ENCODE data around the gene MILR1.
"Not testable (repeated sequence)": the region's sequence is repeated elsewhere in the genome, so short reads cannot be mapped to it uniquely, and the experiment has no call there.

The MILR1 gene

GRCh38 chr17:64477849-64478248, 28.9 kb downstream of the MILR1 start:
- DNase-seq = no peak

- no peak for DNase-seq
These were observed 32.0 kb downstream of the MILR1 start for GRCh38 chr17:64480951-64481350.

- DNase-seq = no peak
These were observed 35.5 kb downstream of the MILR1 start for GRCh38 chr17:64484380-64484779.

GRCh38 chr17:64488301-64488700, 39.4 kb downstream of the MILR1 start:
- DNase-seq = no peak

- no peak for DNase-seq
These were observed 42.3 kb downstream of the MILR1 start for GRCh38 chr17:64491034-64491860.

- no peak for DNase-seq
These were observed 43.1 kb downstream of the MILR1 start for GRCh38 chr17:64491994-64492393.

- no peak for DNase-seq
These were observed 43.7 kb downstream of the MILR1 start for GRCh38 chr17:64492481-64493109.

- no peak for DNase-seq
These were observed 45.2 kb downstream of the MILR1 start for GRCh38 chr17:64494121-64494520.

- DNase-seq = not testable (repeated sequence)
These were observed 46.4 kb downstream of the MILR1 start for GRCh38 chr17:64495300-64495699.

- DNase-seq = no peak
These were observed 47.5 kb downstream of the MILR1 start for GRCh38 chr17:64496348-64496785.

- peak; percentile 93 for DNase-seq
These were observed 48.1 kb downstream of the MILR1 start, which contains the start of gene POLG2 for GRCh38 chr17:64496786-64497564. Gene POLG2, minus strand, starts transcription at chr17:64497054. Its CDS starts 86 bp downstream, at chr17:64496968.

- no peak for DNase-seq
These were observed 48.7 kb downstream of the MILR1 start for GRCh38 chr17:64497565-64498035.

- DNase-seq = no peak
These were observed 49.6 kb downstream of the MILR1 start for GRCh38 chr17:64498308-64499203.

- DNase-seq = no peak
These were observed 51.0 kb downstream of the MILR1 start for GRCh38 chr17:64499805-64500486.

- no peak for DNase-seq
These were observed 51.6 kb downstream of the MILR1 start for GRCh38 chr17:64500487-64500859.

GRCh38 chr17:64500862-64501765, 52.2 kb downstream of the MILR1 start:
- no peak for DNase-seq

GRCh38 chr17:64502021-64502420, 53.1 kb downstream of the MILR1 start:
- no peak for DNase-seq

GRCh38 chr17:64502809-64503208, 53.9 kb downstream of the MILR1 start:
- DNase-seq = no peak

- no peak for DNase-seq
These were observed 54.4 kb downstream of the MILR1 start for GRCh38 chr17:64503341-64503740.
